Measurements from ENCODE around the gene EHBP1. TPM values are rescaled to one million over a fixed set of nuclear protein-coding genes. Genes with fewer than 3 reads are reported as not detected.

EHBP1 gene
- total and polyA plus RNA-seq, 2 donors (not counting 3 experiments of a cell fraction or from before 2014, with no cell fraction given), result 8.4 to 34.8 TPM

DNA sequence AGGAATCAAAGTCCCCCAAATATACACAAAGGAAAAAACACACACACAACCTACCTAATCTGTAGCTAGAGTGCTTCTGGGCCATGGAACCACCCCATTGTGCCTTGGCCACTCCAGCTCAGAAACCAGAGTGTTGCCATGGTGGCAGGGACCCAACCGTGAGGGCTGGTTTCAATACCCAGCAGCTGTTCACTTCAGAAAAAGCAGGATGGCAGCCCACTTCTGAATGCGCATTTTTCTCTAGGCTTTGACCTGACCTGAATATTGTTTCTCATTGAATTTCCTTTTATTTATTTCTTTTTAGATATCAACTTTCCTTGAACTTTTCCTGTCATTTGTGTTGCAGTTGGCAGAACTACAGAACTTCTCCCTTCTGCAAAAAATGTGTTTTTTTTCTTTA lies 43.0 kb upstream of the EHBP1 start:
- H3K27me3 ChIP-seq (ENCODE audit: control insufficient read depth in 2 of 2, insufficient read depth in 2 of 2, low read length in 2 of 2), result peaks cover 0 to 6% of the 10 kb centered on the region in 2 experiments
- no peak for FAIRE-seq
- H3K27ac ChIP-seq (ENCODE audit: insufficient read depth, low read depth, low read length), result no peak overlapping the region
- POLR2A ChIA-PET, result no interaction called here
- CTCF ChIA-PET, result interaction anchor here (1.8 kb wide), 1 partner anchor 205 kb away, joined by 9 read pairs; no protein-coding TSS in a partner anchor
- H4K20me1 ChIP-seq (replicated peaks; ENCODE audit: control insufficient read depth, extremely low read depth, insufficient read depth, low read length), result no peaks in the 10 kb centered on the region
- DNase-seq (ENCODE audit: low read depth, low spot score), result peak; percentile 65
- H3K4me2 ChIP-seq (ENCODE audit: insufficient read depth, low read length), result no peak overlapping the region
- H3K4me3 ChIP-seq (replicated peaks in 1 of 3; ENCODE audit: insufficient read depth in 1 of 3, low read depth in 1 of 3, low read length in 3 of 3), result no peak overlapping the region
- H3K9me1 ChIP-seq (replicated peaks; ENCODE audit: control insufficient read depth, extremely low read depth, insufficient read depth, low read length), result no peaks in the 10 kb centered on the region
- H3K4me1 ChIP-seq (ENCODE audit: control insufficient read depth, extremely low read depth, insufficient read depth, low read length), result no peaks in the 10 kb centered on the region
- TF ChIP-seq MYC (IDR thresholded peaks at IDR 0.05; ENCODE audit: low read depth, low read length), result no peak
- TF ChIP-seq GATA2 (IDR thresholded peaks at IDR 0.05; ENCODE audit: insufficient read depth, insufficient read length, low read depth, low read length), result no peak
- no peak for TF ChIP-seq POLR2A (IDR thresholded peaks at IDR 0.05; ENCODE audit: low read depth, low read length)
- no peak for TF ChIP-seq POLR2AphosphoS5 (IDR thresholded peaks at IDR 0.05; ENCODE audit: insufficient read depth, low read depth, low read length)
- no peak for TF ChIP-seq FOS (IDR thresholded peaks at IDR 0.05; ENCODE audit: borderline replicate concordance, insufficient read depth, low read length)
- no peak for TF ChIP-seq JUN (IDR thresholded peaks at IDR 0.05; ENCODE audit: borderline replicate concordance, insufficient read depth, insufficient read length, low read depth)
- no peak for TF ChIP-seq CTCF (IDR thresholded peaks at IDR 0.05; ENCODE audit: extremely low read depth in 1 of 2, insufficient read depth in 1 of 2, low read depth in 1 of 2, low read length in 2 of 2)
- TF ChIP-seq EZH2 (IDR thresholded peaks at IDR 0.05; ENCODE audit: borderline replicate concordance, low read depth, low read length, severe bottlenecking), result no peak
- no peak for TF ChIP-seq MAX (IDR thresholded peaks at IDR 0.05; ENCODE audit: insufficient read depth, insufficient read length)
- dilution Hi-C loops (cut with MboI; ENCODE audit: extremely low pct_ligation_motif_present, low sequenced_read_pairs) (no loop called here), intact Hi-C loops (cut with micrococcal nuclease) (no loop called here)
- H3K36me3 ChIP-seq (ENCODE audit: control insufficient read depth in 2 of 2, extremely low read depth in 1 of 2, insufficient read depth in 2 of 2, low read length in 2 of 2), result no peaks in the 10 kb centered on the region
- no peaks in the 10 kb centered on the region for H3K9me3 ChIP-seq (replicated peaks; ENCODE audit: control insufficient read depth, insufficient read depth, low read length)
- no peak overlapping the region for H2AFZ ChIP-seq (ENCODE audit: low read depth, low read length)
- H3K9ac ChIP-seq (replicated peaks; ENCODE audit: extremely low read depth, insufficient read depth, low read length), result no peak overlapping the region
- no peaks in the 10 kb centered on the region for H3K79me2 ChIP-seq (ENCODE audit: control insufficient read depth, insufficient read depth, low read length)
- BruUV-seq (replicated peaks), result no TSS peak
